ENCODE data around the gene GALNTL6.

Gene GALNTL6

GRCh38 chr4:172596206-172596605 lies 783.0 kb downstream of the GALNTL6 start:
- no peak for DNase-seq

GRCh38 chr4:172599554-172599953 lies 786.4 kb downstream of the GALNTL6 start:
- DNase-seq: no peak

GRCh38 chr4:172601195-172601594 lies 788.0 kb downstream of the GALNTL6 start:
- DNase-seq: no peak

- no peak for DNase-seq
These were observed 806.0 kb downstream of the GALNTL6 start for GRCh38 chr4:172619218-172619617.

GRCh38 chr4:172619798-172620197 lies 806.6 kb downstream of the GALNTL6 start:
- no peak for DNase-seq

GRCh38 chr4:172628263-172628662 lies 815.1 kb downstream of the GALNTL6 start:
- DNase-seq: no peak

- no peak for DNase-seq
These were observed 817.1 kb downstream of the GALNTL6 start for GRCh38 chr4:172630280-172630679.

- no peak for DNase-seq
These were observed 818.6 kb downstream of the GALNTL6 start for GRCh38 chr4:172631832-172632231.

GRCh38 chr4:172648471-172648870 lies 835.3 kb downstream of the GALNTL6 start:
- DNase-seq: no peak

- no peak for DNase-seq
These were observed 835.9 kb downstream of the GALNTL6 start for GRCh38 chr4:172649143-172649542.

- DNase-seq: no peak
These were observed 837.7 kb downstream of the GALNTL6 start for GRCh38 chr4:172650758-172651530.

GRCh38 chr4:172651961-172652360 lies 838.8 kb downstream of the GALNTL6 start:
- DNase-seq: no peak

GRCh38 chr4:172652369-172652768 lies 839.2 kb downstream of the GALNTL6 start:
- no peak for DNase-seq

- no peak for DNase-seq
These were observed 840.5 kb downstream of the GALNTL6 start for GRCh38 chr4:172653676-172654075.

GRCh38 chr4:172654457-172654856 lies 841.3 kb downstream of the GALNTL6 start:
- DNase-seq: no peak

GRCh38 chr4:172656055-172656454 lies 842.9 kb downstream of the GALNTL6 start:
- DNase-seq: no peak

- no peak for DNase-seq
These were observed 843.9 kb downstream of the GALNTL6 start for GRCh38 chr4:172657081-172657480.

- DNase-seq: no peak
These were observed 847.0 kb downstream of the GALNTL6 start for GRCh38 chr4:172660251-172660650.

GRCh38 chr4:172662113-172662512 lies 848.9 kb downstream of the GALNTL6 start:
- DNase-seq: no peak

- DNase-seq: no peak
These were observed 853.6 kb downstream of the GALNTL6 start for GRCh38 chr4:172666711-172667368.

GRCh38 chr4:172674811-172675210 lies 861.6 kb downstream of the GALNTL6 start:
- no peak for DNase-seq

GRCh38 chr4:172675232-172675631 lies 862.0 kb downstream of the GALNTL6 start:
- DNase-seq: no peak

- no peak for DNase-seq
These were observed 867.5 kb downstream of the GALNTL6 start for GRCh38 chr4:172680691-172681090.

GRCh38 chr4:172683021-172683420 lies 869.8 kb downstream of the GALNTL6 start:
- DNase-seq: no peak

- no peak for DNase-seq
These were observed 872.8 kb downstream of the GALNTL6 start for GRCh38 chr4:172686021-172686420.

Measured in NCI-H187 treated with DMSO at 0.1 percent for 48 hours (cell line).